ENCODE data around the gene UBXN4. TPM values are rescaled to one million over a fixed set of nuclear protein-coding genes. Genes with fewer than 3 reads are reported as not detected.
"Not testable (repeated sequence)": the region's sequence is repeated elsewhere in the genome, so short reads cannot be mapped to it uniquely, and the experiment has no call there.

The UBXN4 gene
- total and polyA plus RNA-seq, 12 donors = 29.3 to 77.8 (median 63.1) TPM

DNA sequence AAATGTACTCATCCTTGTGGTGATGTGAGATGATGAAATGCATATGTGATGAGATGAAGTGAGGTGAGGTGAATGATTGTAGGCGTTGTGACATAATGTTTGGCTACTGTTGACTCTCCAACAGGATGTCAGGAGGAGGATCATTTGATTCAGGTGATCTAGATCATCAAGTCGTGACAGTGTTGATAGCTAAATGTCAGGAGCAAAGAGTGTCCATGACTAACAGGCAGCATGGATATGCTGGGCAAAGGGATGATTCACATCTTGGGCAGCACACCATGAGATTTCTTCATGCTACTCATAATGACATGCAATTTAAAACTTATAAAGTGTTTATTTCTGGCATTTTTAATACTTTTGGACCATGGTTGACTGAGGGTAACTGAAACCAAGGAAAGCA, 40.2 kb upstream of the UBXN4 start:
- H3K27me3 ChIP-seq = no peaks in the 10 kb centered on the region
- H3K4me3 ChIP-seq = no peak overlapping the region
- DNase-seq = no peak
- no peak overlapping the region for H3K27ac ChIP-seq
- no peak for TF ChIP-seq CTCF (IDR thresholded peaks at IDR 0.05)
- 86 to 93% methylated on average over 2 of the region's 2 CpGs for WGBS, 2 donors
- no peak for ATAC-seq
- peaks cover 0 to 7% (median 0%) of the 10 kb centered on the region in 9 donors for H3K4me1 ChIP-seq
- H3K36me3 ChIP-seq = peaks cover 0 to 8% (median 0%) of the 10 kb centered on the region in 9 donors
- no peaks in the 10 kb centered on the region for H3K9me3 ChIP-seq
- intact Hi-C loops (cut with DNase I) = loop anchor here in 1 of 10 donors (10.0 kb wide), 1 partner anchor 227 kb away; no protein-coding TSS in a partner anchor

DNA sequence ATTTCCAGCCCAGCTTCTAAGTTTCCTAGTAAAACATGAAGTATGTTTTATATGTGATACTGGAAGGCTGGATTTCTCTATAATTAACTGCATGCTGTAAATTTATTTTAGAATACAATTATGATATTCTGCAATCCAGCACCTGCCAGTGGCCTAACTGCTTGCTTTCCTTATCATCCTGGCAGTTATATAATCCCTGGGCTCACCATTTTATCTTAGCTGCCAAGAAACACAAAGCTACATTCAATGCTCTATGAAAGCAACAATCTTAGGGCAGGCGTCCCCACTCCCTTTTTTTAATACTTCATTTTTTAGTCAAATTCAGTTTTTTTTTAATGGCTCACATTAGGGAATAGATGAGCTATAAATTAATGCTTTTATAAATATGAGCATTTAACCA, 38.4 kb upstream of the UBXN4 start:
- WGBS, 2 donors = 24 to 28% methylated on average over 1 of the region's 1 CpG
- Histone ChIP-seq H3K4me1 (peaks cover 0 to 7% (median 0%) of the 10 kb centered on the region in 9 donors), H3K27ac (no peak overlapping the region), H3K27me3 (no peaks in the 10 kb centered on the region), H3K4me3 (no peak overlapping the region), H3K36me3 (no peaks in the 10 kb centered on the region), H3K9me3 (no peaks in the 10 kb centered on the region)
- ATAC-seq (no peak), DNase-seq (no peak)
- intact Hi-C loops (cut with DNase I) = loop anchor here in 1 of 10 donors (10.0 kb wide), 1 partner anchor 228 kb away; no protein-coding TSS in a partner anchor
- TF ChIP-seq CTCF (IDR thresholded peaks at IDR 0.05) = no peak

DNA sequence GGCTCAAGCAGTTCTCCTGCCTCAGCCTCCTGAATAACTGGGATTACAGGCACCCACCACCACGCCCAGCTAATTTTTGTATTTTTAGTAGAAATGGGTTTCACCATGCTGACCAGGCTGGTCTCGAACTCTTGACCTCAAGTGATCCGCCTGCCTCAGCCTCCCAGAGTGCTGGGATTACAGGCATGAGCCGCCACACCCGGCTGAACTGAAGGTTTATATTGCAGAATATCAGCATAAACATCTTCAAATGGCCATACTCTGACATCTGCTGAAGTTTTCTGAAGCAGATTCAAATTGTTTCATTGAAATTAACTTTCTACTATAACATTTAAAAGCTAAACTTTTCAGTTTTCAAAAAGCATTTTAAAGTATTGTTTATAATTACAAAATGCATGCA, 37.6 kb upstream of the UBXN4 start:
- H3K4me1 ChIP-seq, DNase-seq, ATAC-seq, H3K4me3 ChIP-seq, H3K27ac ChIP-seq, H3K27me3 ChIP-seq, H3K36me3 ChIP-seq, H3K9me3 ChIP-seq: not testable (repeated sequence)
- intact Hi-C loops (cut with DNase I) = loop anchor here in 1 of 10 donors (10.0 kb wide), 1 partner anchor 229 kb away; no protein-coding TSS in a partner anchor
- WGBS, 2 donors = 97 to 99% methylated on average over 5 of the region's 5 CpGs

DNA sequence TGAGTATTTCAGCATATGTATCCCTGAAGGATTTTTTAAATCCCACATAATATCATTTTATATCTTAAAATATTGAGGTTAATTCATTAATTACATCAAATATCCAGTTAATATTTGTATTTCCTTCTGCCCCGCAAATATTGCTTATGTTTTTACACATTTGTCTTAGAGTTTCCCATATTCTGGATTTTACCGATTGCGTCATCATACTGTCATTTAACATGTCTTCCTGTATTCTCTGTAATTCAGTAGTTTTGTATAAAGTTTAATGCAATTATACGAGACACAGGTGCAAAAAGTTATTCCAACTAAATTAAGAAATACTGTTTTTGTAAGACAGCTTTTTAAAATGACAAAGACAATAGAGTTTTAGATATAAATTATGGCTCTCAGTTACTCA, 33.5 kb upstream of the UBXN4 start:
- DNase-seq (no peak), ATAC-seq (no peak)
- H3K27ac ChIP-seq = no peak overlapping the region
- intact Hi-C loops (cut with DNase I) = loop anchor here in 1 of 10 donors (2.0 to 10.0 kb wide), 2 partner anchors 233 to 703 kb away; no protein-coding TSS in a partner anchor
- WGBS, 2 donors = 95 to 98% methylated on average over 4 of the region's 4 CpGs
- H3K27me3 ChIP-seq = no peaks in the 10 kb centered on the region
- peaks cover 0 to 29% (median 0%) of the 10 kb centered on the region in 9 donors for H3K36me3 ChIP-seq
- no peak overlapping the region for H3K4me3 ChIP-seq
- peaks cover 0 to 4% (median 0%) of the 10 kb centered on the region in 9 donors for H3K4me1 ChIP-seq
- no peak for TF ChIP-seq CTCF (IDR thresholded peaks at IDR 0.05)
- H3K9me3 ChIP-seq = no peaks in the 10 kb centered on the region

DNA sequence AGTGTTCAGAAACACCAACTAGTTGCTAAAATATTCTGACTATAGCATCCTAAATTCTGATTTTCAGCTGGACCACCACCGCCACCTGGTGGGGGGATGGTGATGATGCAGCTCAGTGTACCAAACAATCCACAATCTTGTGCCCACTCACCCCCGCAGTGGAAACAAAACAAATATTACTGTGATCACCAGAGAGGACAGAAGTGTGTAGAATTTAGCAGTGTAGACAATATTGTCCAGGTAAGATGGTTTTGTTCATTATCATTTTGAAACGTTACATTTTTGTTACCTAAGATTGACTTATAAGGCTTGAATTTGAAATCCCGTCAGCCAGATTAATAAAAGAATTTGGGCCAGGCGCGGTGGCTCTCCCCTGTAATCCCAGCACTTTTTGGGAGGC, 31.7 kb upstream of the UBXN4 start:
- WGBS, 2 donors = 67 to 68% methylated on average over 6 of the region's 6 CpGs
- intact Hi-C loops (cut with DNase I) = loop anchor here in 9 of 10 donors (1.0 to 10.0 kb wide), 8 partner anchors 235 to 723 kb away; no protein-coding TSS in a partner anchor
- ATAC-seq (peak in 5 of 8 donors; percentile 37 to 56 (median 54)), DNase-seq (peak; percentile 26 to 55)
- Histone ChIP-seq H3K36me3 (peaks cover 0 to 45% (median 1%) of the 10 kb centered on the region in 9 donors), H3K27ac (no peak overlapping the region), H3K9me3 (no peaks in the 10 kb centered on the region), H3K27me3 (no peaks in the 10 kb centered on the region), H3K4me1 (no peaks in the 10 kb centered on the region), H3K4me3 (no peak overlapping the region)
- TF ChIP-seq CTCF (IDR thresholded peaks at IDR 0.05) = peak; percentile 86 to 99 (median 95)

- WGBS, 2 donors = 96 to 97% methylated on average over 9 of the region's 9 CpGs
- H3K27me3 ChIP-seq; H3K4me3 ChIP-seq; H3K4me1 ChIP-seq; H3K9me3 ChIP-seq; ATAC-seq; DNase-seq; H3K27ac ChIP-seq; intact Hi-C loops (cut with DNase I): not testable (repeated sequence)
- H3K36me3 ChIP-seq = peaks cover 0 to 92% (median 28%) of the 10 kb centered on the region in 9 donors
These were observed 26.6 kb upstream of the UBXN4 start for GRCh38 chr2:135715086-135715485.
